Activated CD4-positive, alpha-beta T cell treated with anti-CD3 and anti-CD28 coated beads, Interleukin-2, amount 50 U/mL, for 4 hours (primary cell): ENCODE data around the gene ACADS.

Experiments
- DNase-seq, 2 experiments: peaks; one replicate each; pipeline ENCODE4 v3.0.0-alpha.2; 2020

Gene ACADS

GRCh38 chr12:120758798-120759590 lies 33.4 kb downstream of the ACADS start:
- DNase-seq: no peak

GRCh38 chr12:120759591-120760348 lies 34.1 kb downstream of the ACADS start:
- DNase-seq: no peak

- DNase-seq: no peak
Observed at GRCh38 chr12:120760349-120761254, 35.0 kb downstream of the ACADS start.

GRCh38 chr12:120761519-120761934 lies 35.9 kb downstream of the ACADS start:
- no peak for DNase-seq

DNA sequence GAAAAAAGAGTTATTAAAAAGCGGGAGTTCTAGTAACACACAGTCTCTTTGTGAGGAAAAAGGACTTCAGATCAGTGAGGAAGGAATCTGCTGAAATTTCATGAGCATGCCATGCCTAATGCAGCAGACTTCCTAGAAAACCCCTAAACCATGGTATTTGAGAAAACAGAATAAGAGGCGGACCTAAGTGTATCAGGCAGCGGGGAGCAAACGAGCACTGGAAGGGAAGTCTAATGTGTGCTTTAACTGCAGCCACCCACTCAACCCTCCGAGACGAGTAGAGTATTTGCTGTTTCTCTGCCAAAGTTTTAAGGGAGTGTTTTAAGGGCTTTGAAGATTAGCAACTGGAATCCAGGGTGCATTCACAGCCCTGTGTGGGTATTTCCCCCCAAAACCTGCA lies 36.5 kb downstream of the ACADS start:
- no peak for DNase-seq

- no peak for DNase-seq
Observed at GRCh38 chr12:120763250-120763649, 37.6 kb downstream of the ACADS start.

- DNase-seq: no peak
Observed at GRCh38 chr12:120764816-120765215, 39.2 kb downstream of the ACADS start.

DNA sequence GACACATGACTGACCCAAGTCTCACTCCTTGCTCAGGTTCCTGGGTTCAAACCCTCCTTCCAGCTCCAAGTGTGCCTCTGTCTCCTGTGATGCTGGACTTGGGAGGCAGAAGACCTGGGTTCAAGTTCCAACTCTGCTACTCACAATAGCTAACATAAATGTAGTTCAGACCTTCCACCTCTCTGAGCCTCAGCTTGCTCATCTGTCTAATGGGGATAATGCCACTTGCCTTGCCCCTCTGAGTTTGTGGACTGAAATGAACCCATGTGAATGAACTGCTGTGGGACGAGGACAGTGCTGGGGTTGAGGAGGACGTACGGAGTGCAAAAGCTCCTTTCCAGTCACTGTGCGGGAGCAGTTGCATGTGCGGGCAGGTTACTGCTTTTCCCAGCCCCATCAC lies 40.9 kb downstream of the ACADS start:
- no peak for DNase-seq

- no peak for DNase-seq
Observed at GRCh38 chr12:120767071-120768024, 41.7 kb downstream of the ACADS start.

DNA sequence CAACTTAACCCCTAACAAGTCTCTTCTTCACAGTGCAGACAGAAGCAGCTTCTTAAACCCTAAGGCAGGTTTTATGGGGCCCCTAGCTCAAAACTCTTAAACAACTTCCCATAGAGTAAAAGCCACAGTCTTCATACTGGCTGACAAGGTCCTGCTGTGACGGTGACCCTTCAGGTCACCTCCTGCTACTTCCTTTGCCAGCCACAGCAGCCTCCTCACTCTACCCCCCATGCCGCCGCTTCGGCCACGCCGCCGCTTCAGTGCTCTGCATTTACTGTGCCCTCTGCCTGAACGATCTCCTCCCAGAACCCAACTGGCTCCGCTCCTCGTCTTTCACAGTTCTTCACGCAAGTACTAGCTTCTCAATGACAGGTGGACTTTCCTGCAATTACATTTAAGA lies 45.5 kb downstream of the ACADS start:
- DNase-seq: no peak

DNA sequence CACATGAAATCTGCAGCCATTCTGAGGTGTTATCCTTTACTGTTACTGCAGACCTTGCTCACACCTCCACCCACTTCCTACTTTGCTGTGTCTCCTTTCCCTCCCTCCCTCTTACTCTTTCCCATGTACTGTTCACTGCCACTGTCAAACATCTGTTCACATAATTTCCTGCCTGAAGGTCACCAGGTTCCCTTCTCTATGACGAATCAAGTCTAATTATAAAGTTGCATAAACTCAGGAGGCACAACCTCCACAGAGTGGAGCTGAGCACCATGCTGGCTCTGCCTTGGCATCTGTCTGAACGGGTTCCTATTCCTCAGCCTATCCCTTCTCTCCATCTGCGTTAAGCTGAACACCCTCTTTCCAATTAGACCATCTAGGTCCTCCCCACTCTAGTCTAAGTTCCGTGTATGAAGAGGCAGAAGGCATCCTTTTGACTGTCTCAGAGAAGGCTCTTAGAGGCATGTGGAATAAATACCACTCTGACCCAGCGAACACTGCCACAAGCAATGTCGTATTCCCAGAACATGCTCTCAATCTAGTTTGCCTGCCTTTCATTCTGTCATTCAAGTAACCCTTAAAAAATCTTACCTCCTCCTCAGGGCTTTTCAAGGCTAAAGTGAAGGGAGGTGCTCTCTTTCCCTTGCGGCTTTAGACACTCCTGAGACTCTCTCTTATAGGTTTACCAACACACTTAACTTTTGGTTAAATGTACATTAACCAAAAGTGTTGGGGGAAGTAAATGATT lies 48.7 kb downstream of the ACADS start:
- DNase-seq: no peak

- no peak for DNase-seq
Observed at GRCh38 chr12:120775862-120776552, 50.4 kb downstream of the ACADS start.

DNA sequence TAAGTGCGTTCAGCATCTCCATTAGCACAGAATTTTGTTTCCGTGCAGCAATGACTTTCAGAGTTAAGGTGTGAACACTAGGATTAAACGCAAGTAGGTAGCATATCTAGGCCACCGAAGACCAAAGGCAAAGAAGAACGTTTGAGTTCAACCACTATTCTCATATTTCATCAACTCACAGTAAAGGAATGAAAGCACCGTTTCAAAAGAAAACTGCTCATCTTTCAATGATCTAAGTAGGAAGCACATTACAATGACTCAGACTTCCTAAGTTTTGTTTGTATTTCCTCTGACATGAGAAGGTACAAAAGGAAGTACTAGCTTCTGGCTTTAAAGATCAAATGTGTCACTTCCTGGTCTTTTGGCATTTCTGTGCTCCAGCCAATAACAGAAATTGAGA lies 57.6 kb downstream of the ACADS start:
- DNase-seq: no peak

GRCh38 chr12:120784804-120785203 lies 59.2 kb downstream of the ACADS start:
- DNase-seq: no peak

- no peak for DNase-seq
Observed at GRCh38 chr12:120787889-120788288, 62.3 kb downstream of the ACADS start.
